Bladder microvascular endothelial cell (primary cell): ENCODE data around the gene CCNC. TPM values are rescaled to one million over a fixed set of nuclear protein-coding genes. Genes with fewer than 3 reads are reported as not detected.

ENCODE experiments used
- total RNA-seq: library from RNA; depleted of rRNA; stranded (reverse); fragments of >200 nt; gene quantifications from 2 replicates; pipeline ENCODE4 v1.2.3, GENCODE V29; 2014

The CCNC gene, protein sequence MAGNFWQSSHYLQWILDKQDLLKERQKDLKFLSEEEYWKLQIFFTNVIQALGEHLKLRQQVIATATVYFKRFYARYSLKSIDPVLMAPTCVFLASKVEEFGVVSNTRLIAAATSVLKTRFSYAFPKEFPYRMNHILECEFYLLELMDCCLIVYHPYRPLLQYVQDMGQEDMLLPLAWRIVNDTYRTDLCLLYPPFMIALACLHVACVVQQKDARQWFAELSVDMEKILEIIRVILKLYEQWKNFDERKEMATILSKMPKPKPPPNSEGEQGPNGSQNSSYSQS
- total RNA-seq: 58.1 and 68.6 TPM in 2 replicates

DNA sequence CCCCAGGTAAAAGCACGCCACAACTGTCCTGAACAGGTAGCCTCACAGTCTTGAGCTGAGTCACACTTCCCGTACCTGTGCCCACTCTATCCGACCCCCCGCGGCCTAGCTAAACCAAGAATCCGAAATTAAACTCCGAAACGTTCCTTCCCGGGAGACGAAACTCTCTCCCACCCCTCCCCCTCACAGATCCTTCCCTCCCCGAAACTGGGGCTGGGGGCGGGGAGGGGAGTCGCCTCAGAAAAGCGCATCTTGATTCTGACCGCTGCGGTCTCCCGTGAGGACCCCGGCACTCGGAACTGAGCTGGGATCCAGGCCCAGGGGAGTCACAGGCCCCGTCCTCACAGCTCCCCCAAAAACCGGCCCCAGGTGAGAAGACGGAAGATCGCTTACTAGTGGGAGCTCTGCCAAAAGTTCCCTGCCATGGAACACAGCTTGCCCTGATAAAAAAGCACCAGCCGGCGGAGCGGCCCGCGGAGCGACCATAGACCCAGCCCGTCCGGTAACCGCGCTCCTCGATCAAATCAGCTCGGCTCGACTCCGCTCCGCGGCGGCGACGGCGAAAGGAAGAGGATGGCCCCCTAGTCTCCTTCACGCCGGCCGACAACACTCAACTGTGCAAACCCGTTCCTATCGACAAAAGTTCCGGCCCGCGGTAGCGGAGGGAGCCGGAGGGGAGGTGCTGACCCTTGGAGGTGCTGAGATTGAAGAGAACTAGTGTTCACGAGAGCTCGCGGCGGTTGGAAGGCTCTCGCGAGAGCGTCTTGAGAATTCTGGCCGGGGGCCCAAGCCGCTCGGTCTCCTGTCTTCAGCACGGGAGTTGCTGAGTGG lies at the start of gene CCNC:
TSS of gene CCNC (minus strand) at position 558 of the 831 bp plus-strand sequence. CDS start at position 425, 133 bp downstream.

DNA sequence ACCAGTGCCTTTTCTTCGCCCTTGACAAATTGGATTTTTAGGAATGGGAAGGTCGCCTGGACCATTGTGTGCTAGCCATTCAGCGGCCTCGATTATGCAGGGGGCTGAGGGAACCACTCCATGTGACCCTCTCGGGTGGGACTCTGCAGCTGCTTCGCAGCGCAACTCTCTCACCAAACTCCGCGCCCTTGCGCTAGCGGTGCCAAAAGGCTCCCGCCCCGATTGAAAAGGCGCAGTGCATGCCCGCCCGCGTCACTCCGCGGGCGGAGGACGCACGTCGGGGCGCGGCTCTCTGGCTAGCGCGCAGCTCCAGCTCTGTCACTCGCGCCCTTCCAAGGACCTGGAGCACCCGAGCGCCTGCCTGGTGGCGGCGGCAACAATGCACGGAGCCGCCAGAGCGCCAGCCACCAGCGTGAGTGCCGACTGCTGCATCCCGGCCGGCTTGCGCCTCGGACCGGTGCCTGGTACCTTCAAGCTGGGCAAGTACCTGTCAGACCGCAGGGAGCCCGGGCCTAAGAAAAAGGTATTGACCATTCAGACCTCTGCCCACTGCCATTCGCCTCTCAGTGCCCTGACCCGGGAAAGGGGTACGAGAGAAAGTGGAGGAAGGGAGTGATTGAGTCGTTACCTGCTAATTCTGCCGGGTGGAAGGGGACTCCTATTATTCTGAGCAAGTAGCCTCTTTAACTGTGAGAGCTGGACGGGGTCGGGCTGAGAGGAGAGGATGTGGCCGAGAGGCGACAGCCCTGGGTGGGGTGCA lies 38.4 kb upstream of the CCNC start, which contains the start of gene PRDM13:
TSS of gene PRDM13 (plus strand) at position 178 of the 760 bp plus-strand sequence. CDS start at position 380, 202 bp downstream.

Other genes with a start within 250 kb of the CCNC start
- gene FAXC, start 219.0 kb downstream of the CCNC start, total RNA-seq: 0.81 and 1.6 TPM in 2 replicates
- gene COQ3, start 174.5 kb downstream of the CCNC start, total RNA-seq: 2.2 and 3.4 TPM in 2 replicates
- gene PNISR, start 143.4 kb downstream of the CCNC start, total RNA-seq: 30.1 and 84.7 TPM in 2 replicates
- 13.9 and 20.1 TPM in 2 replicates for gene USP45, start 53.2 kb downstream of the CCNC start, total RNA-seq
- gene PRDM13, start 38.2 kb upstream of the CCNC start, total RNA-seq: not detected in 2 replicates